Trophoblast cell (in vitro differentiated cells and primary cell): ENCODE data around the gene SLC16A4.

Experiments used
- DNase-seq, 2 donors: peaks; one replicate each; pipeline ENCODE4 v3.0.0-alpha.2; 2016
- H2AFZ ChIP-seq: 2 replicates; pipeline ENCODE4 v1.6.1; 2013; ENCODE audit warnings: low read length, moderate library complexity, mild to moderate bottlenecking; ENCODE audit not compliant: insufficient read depth, poor library complexity
- H2AK5ac ChIP-seq: 2 replicates; pipeline ENCODE4 v1.6.1; 2013; ENCODE audit warnings: mild to moderate bottlenecking, low read length
- H2BK120ac ChIP-seq: 2 replicates; pipeline ENCODE4 v1.6.1; 2013; ENCODE audit warnings: low read length, mild to moderate bottlenecking, moderate library complexity; ENCODE audit not compliant: insufficient read depth, poor library complexity
- H2BK12ac ChIP-seq: 2 replicates; pipeline ENCODE4 v1.6.1; 2013; ENCODE audit warnings: mild to moderate bottlenecking, low read length, moderate library complexity
- H2BK5ac ChIP-seq: 2 replicates; pipeline ENCODE4 v1.6.1; 2013; ENCODE audit warnings: low read length, low read depth, moderate library complexity, mild to moderate bottlenecking; ENCODE audit not compliant: poor library complexity
- H3K14ac ChIP-seq: 2 replicates; pipeline ENCODE4 v1.6.1; 2013; ENCODE audit warnings: mild to moderate bottlenecking, low read length
- H3K18ac ChIP-seq: 2 replicates; pipeline ENCODE4 v1.6.1; 2013; ENCODE audit warnings: mild to moderate bottlenecking, low read length
- H3K23ac ChIP-seq: 2 replicates; pipeline ENCODE4 v1.6.1; 2013; ENCODE audit warnings: low read length
- H3K27ac ChIP-seq: 2 replicates; pipeline ENCODE4 v1.5.1; 2013; ENCODE audit warnings: low read depth, mild to moderate bottlenecking, inconsistent platforms, low read length, moderate library complexity
- H3K27me3 ChIP-seq: 2 replicates; pipeline ENCODE4 v1.6.1; 2013; ENCODE audit warnings: inconsistent platforms, mild to moderate bottlenecking, low read length, moderate library complexity; ENCODE audit not compliant: insufficient read depth
- H3K36me3 ChIP-seq, 2 experiments: 1 replicate in 1 of 2; 2 replicates in 1 of 2; pipeline ENCODE4 v1.6.1; 2013; ENCODE audit warnings: low read length in 2 of 2, mild to moderate bottlenecking in 2 of 2, moderate library complexity in 1 of 2; ENCODE audit not compliant: insufficient read depth in 2 of 2, control insufficient read depth in 1 of 2
- H3K4ac ChIP-seq: 2 replicates; pipeline ENCODE4 v1.6.1; 2013; ENCODE audit warnings: low read depth, mild to moderate bottlenecking, low read length, moderate library complexity
- H3K4me1 ChIP-seq, 2 experiments: 1 replicate in 1 of 2; 2 replicates in 1 of 2; pipeline ENCODE4 v1.6.1; 2013; ENCODE audit warnings: low read length in 2 of 2, mild to moderate bottlenecking in 2 of 2, moderate library complexity in 1 of 2; ENCODE audit not compliant: insufficient read depth in 2 of 2, control insufficient read depth in 1 of 2
- H3K4me2 ChIP-seq: 2 replicates; pipeline ENCODE4 v1.6.1; 2013; ENCODE audit warnings: inconsistent platforms, mild to moderate bottlenecking, low read length, moderate library complexity
- H3K4me3 ChIP-seq: 2 replicates; pipeline ENCODE4 v1.5.1; 2013; ENCODE audit warnings: mild to moderate bottlenecking, low read depth, low read length, inconsistent platforms
- H3K79me1 ChIP-seq: one replicate; pipeline ENCODE4 v1.6.1; 2013; ENCODE audit warnings: low read length
- H3K79me2 ChIP-seq: 2 replicates; pipeline ENCODE4 v1.6.1; 2013; ENCODE audit warnings: low read length, mild to moderate bottlenecking; ENCODE audit not compliant: control insufficient read depth, insufficient read depth, poor library complexity
- H3K9ac ChIP-seq: 2 replicates; pipeline ENCODE4 v1.6.1; 2013; ENCODE audit warnings: mild to moderate bottlenecking, low read length
- H3K9me3 ChIP-seq: 2 replicates; pipeline ENCODE4 v1.6.1; 2013; ENCODE audit warnings: low read depth, mild to moderate bottlenecking, control low read depth, inconsistent platforms, low read length; ENCODE audit not compliant: insufficient read depth
- H4K12ac ChIP-seq: 2 replicates; pipeline ENCODE4 v1.6.1; 2013; ENCODE audit warnings: low read depth, mild to moderate bottlenecking, low read length, moderate library complexity
- H4K8ac ChIP-seq: 2 replicates; pipeline ENCODE4 v1.6.1; 2013; ENCODE audit warnings: low read depth, mild to moderate bottlenecking, low read length, moderate library complexity
- H4K91ac ChIP-seq: one replicate; pipeline ENCODE4 v1.6.1; 2013; ENCODE audit warnings: low read depth, mild to moderate bottlenecking, low read length, moderate library complexity
- WGBS: extraction: QIAGEN DNeasy Blood & Tissue Kit; methylation state at CpG from one replicate; pipeline ENCODE4 v1.1.7; 2013; ENCODE audit warnings: missing lambda C conversion rate; ENCODE audit not compliant: insufficient read length, insufficient coverage; ENCODE audit errors: extremely low coverage; 5-methylcytosine and 5-hydroxymethylcytosine counted together

SLC16A4 gene

DNA sequence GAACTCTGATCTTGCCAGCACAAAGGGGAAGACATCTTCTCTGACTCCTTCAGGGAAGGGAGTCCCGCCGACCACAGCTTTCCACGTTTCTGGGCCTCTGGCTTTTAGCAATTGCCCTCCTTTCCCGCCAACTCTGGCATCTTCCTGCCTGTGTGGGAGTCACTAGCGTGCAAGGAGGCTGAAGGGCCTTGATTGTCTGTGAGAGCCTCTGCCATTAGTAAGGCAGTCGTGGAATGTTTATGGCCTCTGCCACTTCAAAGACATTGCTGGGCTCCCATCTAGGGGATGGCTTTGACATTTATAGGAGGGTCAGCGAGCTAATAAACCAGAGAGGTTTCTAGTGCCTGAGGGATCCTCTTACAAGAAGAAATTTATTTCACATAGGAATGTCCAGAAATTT is 45.8 kb upstream of the SLC16A4 start:
- Histone ChIP-seq H3K79me1 (peaks cover 13% of the 10 kb centered on the region), H3K4me2 (no peak overlapping the region), H3K79me2 (no peaks in the 10 kb centered on the region), H3K23ac (no peak overlapping the region), H4K91ac (no peak overlapping the region), H3K9me3 (no peaks in the 10 kb centered on the region), H3K4me3 (no peak overlapping the region), H3K27ac (peak overlapping the region; percentile 63), H2BK120ac (no peak overlapping the region), H3K14ac (no peak overlapping the region), H3K4me1 (peaks cover 24 to 30% of the 10 kb centered on the region in 2 experiments), H2BK12ac (no peak overlapping the region), H2BK5ac (peak overlapping the region; percentile 68), H4K12ac (no peak overlapping the region), H3K27me3 (no peaks in the 10 kb centered on the region), H2AFZ (no peak overlapping the region), H4K8ac (no peak overlapping the region), H3K9ac (no peak overlapping the region), H3K36me3 (no peaks in the 10 kb centered on the region), H3K4ac (no peak overlapping the region), H2AK5ac (no peak overlapping the region), H3K18ac (no peak overlapping the region)
- no CpG with 5 or more reads among the region's 7 CpGs for WGBS
- DNase-seq: no peak

GRCh38 chr1:110434946-110435345 is 44.1 kb upstream of the SLC16A4 start:
- Histone ChIP-seq H3K79me1 (peaks cover 9% of the 10 kb centered on the region), H3K36me3 (no peaks in the 10 kb centered on the region), H3K9me3 (no peaks in the 10 kb centered on the region), H3K9ac (no peak overlapping the region), H4K8ac (no peak overlapping the region), H4K91ac (no peak overlapping the region), H3K4me1 (peaks cover 14 to 18% of the 10 kb centered on the region in 2 experiments), H3K23ac (no peak overlapping the region), H3K4me3 (no peak overlapping the region), H2BK5ac (no peak overlapping the region), H2BK120ac (no peak overlapping the region), H2BK12ac (no peak overlapping the region), H2AK5ac (no peak overlapping the region), H3K4me2 (no peak overlapping the region), H3K27ac (no peak overlapping the region), H3K4ac (no peak overlapping the region), H3K79me2 (no peaks in the 10 kb centered on the region), H3K18ac (no peak overlapping the region), H3K14ac (no peak overlapping the region), H2AFZ (no peak overlapping the region), H4K12ac (no peak overlapping the region), H3K27me3 (no peaks in the 10 kb centered on the region)
- DNase-seq: no peak
- WGBS: no CpG with 5 or more reads among the region's 3 CpGs

GRCh38 chr1:110433803-110434202 is 43.0 kb upstream of the SLC16A4 start:
- Histone ChIP-seq H3K23ac (no peak overlapping the region), H3K79me2 (no peaks in the 10 kb centered on the region), H3K4ac (no peak overlapping the region), H3K4me1 (peaks cover 14 to 18% of the 10 kb centered on the region in 2 experiments), H3K9me3 (no peaks in the 10 kb centered on the region), H3K27ac (no peak overlapping the region), H3K79me1 (peaks cover 9% of the 10 kb centered on the region), H3K4me2 (no peak overlapping the region), H3K18ac (no peak overlapping the region), H2BK120ac (no peak overlapping the region), H4K91ac (no peak overlapping the region), H4K12ac (no peak overlapping the region), H2AK5ac (no peak overlapping the region), H2BK12ac (no peak overlapping the region), H3K27me3 (no peaks in the 10 kb centered on the region), H3K4me3 (no peak overlapping the region), H4K8ac (no peak overlapping the region), H3K9ac (no peak overlapping the region), H3K14ac (no peak overlapping the region), H3K36me3 (no peaks in the 10 kb centered on the region), H2AFZ (no peak overlapping the region), H2BK5ac (no peak overlapping the region)
- no CpG with 5 or more reads among the region's 3 CpGs for WGBS
- peak; percentile 73 to 79 for DNase-seq

GRCh38 chr1:110433213-110433612 is 42.4 kb upstream of the SLC16A4 start:
- Histone ChIP-seq H3K27ac (no peak overlapping the region), H2BK120ac (no peak overlapping the region), H4K8ac (no peak overlapping the region), H3K27me3 (no peaks in the 10 kb centered on the region), H2BK5ac (no peak overlapping the region), H3K79me1 (peaks cover 9% of the 10 kb centered on the region), H4K91ac (no peak overlapping the region), H3K9ac (no peak overlapping the region), H3K18ac (no peak overlapping the region), H2AK5ac (no peak overlapping the region), H3K4me3 (no peak overlapping the region), H3K36me3 (no peaks in the 10 kb centered on the region), H3K79me2 (no peaks in the 10 kb centered on the region), H2AFZ (no peak overlapping the region), H3K4me1 (peaks cover 14 to 18% of the 10 kb centered on the region in 2 experiments), H3K4me2 (no peak overlapping the region), H3K4ac (no peak overlapping the region), H3K23ac (no peak overlapping the region), H2BK12ac (no peak overlapping the region), H3K14ac (no peak overlapping the region), H3K9me3 (no peaks in the 10 kb centered on the region), H4K12ac (no peak overlapping the region)
- no peak for DNase-seq
- no CpG with 5 or more reads among the region's 2 CpGs for WGBS
